HG02678 (cell line): ENCODE data around the gene EIPR1.

Source experiments
- ATAC-seq: cut with Tn5 transposase; IDR thresholded peaks from one replicate; pipeline ENCODE4 v1.9.1; 2021; ENCODE audit warnings: mild to moderate bottlenecking, moderate library complexity; ENCODE audit not compliant: unreplicated experiment

The EIPR1 gene

GRCh38 chr2:3141696-3142095 lies 235.9 kb downstream of the EIPR1 start:
- no peak for ATAC-seq

- ATAC-seq, result no peak
Measured at GRCh38 chr2:3139906-3140305, 237.7 kb downstream of the EIPR1 start.
